SK-N-SH treated with all-trans-retinoic acid at 6 μM for 48 hours (cell line): Measurements from ENCODE around the gene PRX.

Source experiments
- BACH2 ChIP-seq: fragments of 250-450 bp; sonication (Bioruptor Pico); IDR thresholded peaks from 2 replicates; pipeline ENCODE4 v1.9.0; 2021; ENCODE audit warnings: mild to moderate bottlenecking, borderline replicate concordance
- ISL1 ChIP-seq: fragments of 250-450 bp; sonication (Bioruptor Pico); IDR thresholded peaks from 2 replicates; pipeline ENCODE4 v2.1.2; 2022; ENCODE audit warnings: mild to moderate bottlenecking, moderate library complexity
- OSR1 ChIP-seq: fragments of 250-450 bp; sonication (Bioruptor Pico); IDR thresholded peaks from 2 replicates; pipeline ENCODE4 v1.8.0; 2022; ENCODE audit warnings: moderate library complexity, mild to moderate bottlenecking, inconsistent platforms
- RARB ChIP-seq: fragments of 250-450 bp; sonication (Bioruptor Pico); IDR thresholded peaks from 2 replicates; pipeline ENCODE4 v1.8.0; 2021; ENCODE audit warnings: mild to moderate bottlenecking, moderate library complexity
- SNAI2 ChIP-seq: fragments of 250-450 bp; sonication (Bioruptor Pico); IDR thresholded peaks from 2 replicates; pipeline ENCODE4 v1.5.0; 2020; ENCODE audit warnings: mild to moderate bottlenecking, moderate library complexity
- ZNF8 ChIP-seq: fragments of 450-650 bp; formaldehyde crosslinking; IDR thresholded peaks from 2 replicates; pipeline ENCODE4 v1.5.0; 2020; ENCODE audit warnings: mild to moderate bottlenecking, moderate library complexity

- no peak for TF ChIP-seq ZNF8 (CRISPR knock-in tag)
- no peak for TF ChIP-seq SNAI2 (CRISPR knock-in tag)
- no peak for TF ChIP-seq RARB (CRISPR knock-in tag)
- TF ChIP-seq OSR1 (CRISPR knock-in tag) = no peak
- no peak for TF ChIP-seq ISL1
- TF ChIP-seq BACH2 (CRISPR knock-in tag) = no peak
Observed at GRCh38 chr19:40394816-40395210, 18.4 kb downstream of the PRX start.
